Lower leg skin (tissue), 3 donors: ENCODE results near the gene ELAVL2.

Experiments
- POLR2A ChIP-seq, 2 donors: fragments of 450-650 bp; IDR thresholded peaks; one replicate each; pipeline ENCODE4 v1.6.1; 2016 to 2017; ENCODE audit warnings: antibody characterized with exemption in 2 of 2, mild to moderate bottlenecking in 1 of 2, moderate library complexity in 1 of 2
- TF ChIP-seq, protein P1 (sequence below), 3 donors: fragments of 450-650 bp; IDR thresholded peaks; one replicate each; pipeline ENCODE4 v1.5.1; 2016; ENCODE audit warnings: antibody characterized with exemption in 3 of 3, mild to moderate bottlenecking in 3 of 3, moderate library complexity in 2 of 3

DNA sequence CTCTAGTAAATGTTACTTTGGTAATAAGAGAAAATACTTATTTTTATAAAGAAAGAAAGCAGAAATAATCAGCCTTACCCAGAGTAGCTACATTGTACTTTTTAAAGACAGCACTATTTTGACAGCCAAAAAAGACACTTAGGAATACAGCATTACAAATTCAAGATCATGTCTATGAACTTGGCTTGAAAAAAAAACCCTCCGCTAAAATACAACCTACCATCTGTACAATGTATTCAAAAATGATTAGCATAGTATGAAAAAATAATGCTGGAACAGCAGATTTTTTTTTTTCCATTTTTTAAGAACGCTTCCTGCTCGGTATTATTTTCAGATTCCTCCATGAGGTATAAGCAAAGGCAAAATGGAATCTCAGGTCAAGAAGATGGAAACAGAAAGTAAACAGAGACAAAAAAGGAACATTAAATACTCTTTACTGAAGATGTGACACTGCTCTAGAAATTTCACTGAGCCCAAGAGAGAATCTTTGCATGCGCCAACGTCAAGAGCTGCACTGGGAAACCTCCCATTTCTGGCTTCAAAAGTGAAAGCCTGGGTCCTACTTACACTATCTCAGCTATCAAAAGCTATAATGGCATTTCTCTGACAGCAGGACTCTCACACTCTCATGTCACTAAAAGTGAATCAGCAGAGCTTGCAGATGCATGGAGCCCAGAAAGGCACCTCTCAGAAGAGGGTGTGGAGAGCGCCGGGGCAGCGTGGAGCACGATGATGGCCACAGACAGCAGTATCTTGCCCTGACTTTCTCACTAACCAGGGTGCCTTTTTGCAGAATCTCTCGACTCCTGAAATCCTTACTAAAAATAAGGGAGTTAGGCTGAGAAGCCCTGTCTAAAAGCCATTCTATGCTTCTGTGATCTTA is 167.4 kb downstream of the ELAVL2 start:
- TF ChIP-seq, protein P1, sequence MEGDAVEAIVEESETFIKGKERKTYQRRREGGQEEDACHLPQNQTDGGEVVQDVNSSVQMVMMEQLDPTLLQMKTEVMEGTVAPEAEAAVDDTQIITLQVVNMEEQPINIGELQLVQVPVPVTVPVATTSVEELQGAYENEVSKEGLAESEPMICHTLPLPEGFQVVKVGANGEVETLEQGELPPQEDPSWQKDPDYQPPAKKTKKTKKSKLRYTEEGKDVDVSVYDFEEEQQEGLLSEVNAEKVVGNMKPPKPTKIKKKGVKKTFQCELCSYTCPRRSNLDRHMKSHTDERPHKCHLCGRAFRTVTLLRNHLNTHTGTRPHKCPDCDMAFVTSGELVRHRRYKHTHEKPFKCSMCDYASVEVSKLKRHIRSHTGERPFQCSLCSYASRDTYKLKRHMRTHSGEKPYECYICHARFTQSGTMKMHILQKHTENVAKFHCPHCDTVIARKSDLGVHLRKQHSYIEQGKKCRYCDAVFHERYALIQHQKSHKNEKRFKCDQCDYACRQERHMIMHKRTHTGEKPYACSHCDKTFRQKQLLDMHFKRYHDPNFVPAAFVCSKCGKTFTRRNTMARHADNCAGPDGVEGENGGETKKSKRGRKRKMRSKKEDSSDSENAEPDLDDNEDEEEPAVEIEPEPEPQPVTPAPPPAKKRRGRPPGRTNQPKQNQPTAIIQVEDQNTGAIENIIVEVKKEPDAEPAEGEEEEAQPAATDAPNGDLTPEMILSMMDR (IDR thresholded peaks at IDR 0.05), result no peak
- TF ChIP-seq POLR2A (IDR thresholded peaks at IDR 0.05), result no peak
